Measurements from ENCODE around the gene RNF213.
"Not testable (repeated sequence)": the region's sequence is repeated elsewhere in the genome, so short reads cannot be mapped to it uniquely, and the experiment has no call there.

The RNF213 gene

DNA sequence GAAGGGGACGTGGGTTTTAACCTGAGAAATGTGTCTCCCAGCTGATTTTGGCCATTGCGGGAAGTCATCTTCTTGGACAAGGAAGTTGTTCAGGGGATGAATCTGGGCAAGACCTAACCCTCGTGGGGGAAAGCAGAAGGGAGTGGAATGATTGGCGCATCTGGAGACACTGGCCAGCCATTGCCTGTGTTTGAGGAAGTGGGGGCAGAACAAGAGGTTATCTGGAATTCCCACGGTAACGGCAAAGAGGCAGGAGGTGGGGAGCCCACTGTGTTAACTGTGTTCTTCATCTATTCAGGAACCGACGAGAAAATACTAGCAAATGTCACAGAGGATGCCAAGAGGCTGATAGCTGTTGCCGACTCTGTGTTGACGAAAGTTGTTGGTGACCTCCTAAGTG is 66.9 kb downstream of the RNF213 start:
- no peak for DNase-seq

DNA sequence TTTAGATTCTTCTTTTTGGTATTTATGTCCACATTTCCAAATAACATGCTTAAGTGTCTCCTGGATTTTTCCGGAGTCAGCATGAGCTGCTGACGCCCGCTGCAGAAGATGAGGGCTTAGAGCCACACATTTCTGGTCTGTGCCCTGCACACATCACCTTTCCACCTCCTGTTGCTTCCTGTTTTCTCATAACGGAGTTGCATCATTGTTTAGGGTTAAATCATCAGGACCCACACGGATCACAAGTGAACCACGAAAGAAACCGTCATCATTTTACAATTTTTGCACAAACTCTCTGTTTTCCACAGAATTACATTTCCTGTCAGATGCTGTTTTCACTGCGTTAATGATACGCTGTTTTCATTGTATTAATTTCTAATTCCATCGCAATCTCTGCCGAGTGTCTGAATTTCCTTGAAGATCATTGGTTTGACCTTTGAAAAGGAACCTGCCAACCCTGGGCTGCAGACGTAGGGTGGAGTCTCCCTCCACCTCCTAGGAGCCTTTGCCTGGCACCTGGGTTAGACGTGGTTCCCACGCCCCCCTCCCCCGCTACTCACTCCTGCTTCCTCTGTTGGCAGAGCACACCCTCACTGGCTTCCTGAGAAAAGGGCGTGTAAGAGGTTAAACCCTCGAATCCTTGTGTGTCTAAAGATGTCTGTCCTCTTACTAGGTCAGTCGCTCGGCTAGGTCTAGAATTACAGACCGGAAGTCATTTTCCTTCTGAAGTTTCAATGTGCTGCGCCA is 68.2 kb downstream of the RNF213 start:
- peak; percentile 34 for DNase-seq

- DNase-seq = not testable (repeated sequence)
These were observed 68.8 kb downstream of the RNF213 start for GRCh38 chr17:80329421-80329820.

DNA sequence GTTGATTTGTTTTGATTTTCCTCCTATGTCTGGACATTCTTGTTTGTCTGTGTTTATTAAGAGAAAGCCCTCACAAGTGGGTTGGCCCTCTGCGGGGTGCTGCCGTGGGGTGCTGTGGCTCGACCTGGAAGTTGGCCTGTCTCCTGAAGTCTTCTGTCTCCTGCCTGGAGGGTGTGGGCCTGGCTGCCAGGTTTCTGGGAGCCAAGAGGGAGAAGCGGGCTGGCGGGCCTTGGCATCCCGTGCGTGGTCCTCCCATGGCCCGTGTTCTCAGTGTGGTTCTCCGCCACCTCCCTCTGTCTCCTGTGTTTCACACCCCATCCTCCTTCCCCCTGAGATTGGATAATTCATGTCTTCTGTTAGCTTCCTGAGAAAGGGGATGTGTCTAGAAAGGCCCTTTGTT is 69.6 kb downstream of the RNF213 start:
- no peak for DNase-seq

DNA sequence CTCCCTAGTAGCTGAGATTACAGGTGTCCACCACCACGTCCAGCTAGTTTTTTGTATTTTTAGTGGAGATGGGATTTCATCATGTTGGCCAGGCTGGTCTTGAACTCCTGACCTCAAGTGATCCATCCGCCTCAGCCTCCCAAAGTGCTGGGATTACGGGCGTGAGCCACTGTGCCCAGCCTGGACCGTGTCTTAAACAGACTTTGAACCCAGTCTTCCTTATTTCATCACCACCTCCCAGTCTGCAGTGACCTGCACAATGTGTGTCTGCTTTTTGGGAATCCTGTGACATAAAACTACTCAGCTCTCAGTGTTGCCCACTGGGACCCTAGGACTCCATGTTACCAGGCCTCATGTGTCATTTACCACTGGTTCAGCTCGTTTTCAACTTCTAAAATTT is 70.3 kb downstream of the RNF213 start:
- not testable (repeated sequence) for DNase-seq

- no peak for DNase-seq
These were observed 71.2 kb downstream of the RNF213 start for GRCh38 chr17:80331820-80332219.

GRCh38 chr17:80337195-80337895 is 76.7 kb downstream of the RNF213 start:
- DNase-seq = no peak

GRCh38 chr17:80339118-80339517 is 78.5 kb downstream of the RNF213 start:
- DNase-seq = no peak

DNA sequence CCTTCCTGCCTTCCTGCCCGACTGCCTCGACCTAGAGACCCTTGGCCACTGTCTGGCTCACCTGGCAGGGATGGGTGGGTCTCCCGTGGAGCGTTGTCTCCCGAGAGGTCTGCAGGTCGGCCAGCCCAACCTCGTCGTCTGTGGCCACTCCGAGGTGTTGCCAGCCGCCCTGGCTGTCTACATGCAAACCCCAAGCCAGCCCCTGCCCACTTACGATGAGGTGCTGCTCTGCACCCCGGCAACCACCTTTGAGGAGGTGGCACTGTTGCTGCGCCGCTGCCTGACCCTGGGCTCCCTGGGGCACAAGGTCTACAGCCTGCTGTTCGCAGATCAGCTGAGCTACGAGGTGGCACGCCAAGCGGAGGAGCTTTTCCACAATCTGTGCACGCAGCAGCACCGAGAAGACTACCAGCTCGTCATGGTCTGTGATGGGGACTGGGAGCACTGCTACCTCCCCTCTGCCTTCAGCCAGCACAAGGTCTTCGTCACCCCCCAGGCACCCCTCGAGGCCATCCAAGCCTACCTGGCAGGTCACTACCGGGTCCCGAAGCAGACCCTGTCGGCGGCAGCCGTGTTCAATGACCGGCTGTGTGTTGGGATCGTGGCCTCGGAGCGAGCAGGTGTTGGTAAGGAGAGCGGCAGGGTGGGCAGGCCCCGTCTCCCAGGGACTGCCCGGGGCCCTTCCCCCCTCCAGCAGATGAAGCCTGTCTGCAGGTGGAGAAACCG is 79.2 kb downstream of the RNF213 start:
- DNase-seq = no peak

GRCh38 chr17:80345321-80345720 is 84.7 kb downstream of the RNF213 start:
- DNase-seq = no peak

DNA sequence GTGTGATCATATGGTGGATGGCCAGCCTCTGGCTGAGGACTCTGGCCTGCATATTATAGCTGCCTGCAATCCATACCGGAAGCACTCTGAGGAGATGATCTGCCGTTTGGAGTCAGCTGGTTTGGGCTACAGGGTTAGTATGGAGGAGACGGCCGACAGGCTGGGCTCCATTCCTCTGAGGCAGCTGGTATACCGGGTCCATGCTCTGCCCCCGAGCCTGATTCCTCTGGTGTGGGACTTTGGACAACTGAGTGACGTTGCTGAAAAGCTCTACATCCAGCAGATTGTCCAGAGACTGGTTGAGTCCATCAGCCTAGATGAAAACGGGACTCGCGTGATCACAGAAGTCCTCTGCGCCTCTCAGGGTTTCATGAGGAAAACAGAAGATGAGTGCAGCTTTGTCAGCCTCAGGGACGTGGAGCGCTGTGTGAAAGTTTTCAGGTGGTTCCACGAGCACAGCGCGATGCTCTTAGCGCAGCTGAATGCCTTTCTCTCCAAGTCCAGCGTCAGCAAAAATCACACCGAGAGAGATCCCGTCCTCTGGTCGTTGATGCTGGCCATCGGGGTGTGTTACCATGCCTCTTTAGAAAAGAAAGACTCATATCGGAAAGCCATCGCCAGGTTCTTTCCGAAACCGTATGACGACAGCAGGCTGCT is 85.3 kb downstream of the RNF213 start:
- no peak for DNase-seq

- no peak for DNase-seq
These were observed 86.0 kb downstream of the RNF213 start for GRCh38 chr17:80346498-80347275.

GRCh38 chr17:80347536-80347935 is 86.9 kb downstream of the RNF213 start:
- DNase-seq = no peak

- DNase-seq = no peak
These were observed 87.3 kb downstream of the RNF213 start for GRCh38 chr17:80347948-80348351.

DNA sequence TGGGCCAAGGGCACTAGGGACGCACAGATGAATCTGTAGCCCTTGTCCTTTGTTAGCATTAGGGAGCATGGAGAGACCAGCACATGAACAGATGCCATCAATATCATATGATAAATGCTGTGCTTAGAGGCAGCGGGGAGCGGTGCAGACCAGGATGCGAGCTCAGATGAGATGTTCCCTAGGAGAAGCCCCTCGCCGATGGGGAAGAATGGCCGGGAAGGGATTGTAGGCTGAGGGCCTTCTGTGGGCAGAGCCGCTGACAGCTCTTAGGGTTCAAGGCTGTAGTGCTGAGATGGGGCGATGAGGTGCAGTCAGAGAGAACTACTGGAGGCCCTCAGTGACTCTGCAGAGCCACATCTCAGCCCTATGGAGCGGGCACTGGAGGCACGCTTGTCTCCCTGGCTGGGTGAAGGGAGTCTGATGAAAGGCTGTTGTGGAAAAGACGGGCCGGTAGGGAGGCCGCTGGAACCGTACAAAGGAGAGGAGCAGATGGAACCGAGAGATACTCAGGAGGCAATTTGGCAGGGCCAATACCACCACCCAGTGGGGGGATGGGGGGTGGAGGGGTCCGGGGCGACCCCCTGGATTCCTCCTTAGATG is 88.0 kb downstream of the RNF213 start:
- DNase-seq = no peak

DNA sequence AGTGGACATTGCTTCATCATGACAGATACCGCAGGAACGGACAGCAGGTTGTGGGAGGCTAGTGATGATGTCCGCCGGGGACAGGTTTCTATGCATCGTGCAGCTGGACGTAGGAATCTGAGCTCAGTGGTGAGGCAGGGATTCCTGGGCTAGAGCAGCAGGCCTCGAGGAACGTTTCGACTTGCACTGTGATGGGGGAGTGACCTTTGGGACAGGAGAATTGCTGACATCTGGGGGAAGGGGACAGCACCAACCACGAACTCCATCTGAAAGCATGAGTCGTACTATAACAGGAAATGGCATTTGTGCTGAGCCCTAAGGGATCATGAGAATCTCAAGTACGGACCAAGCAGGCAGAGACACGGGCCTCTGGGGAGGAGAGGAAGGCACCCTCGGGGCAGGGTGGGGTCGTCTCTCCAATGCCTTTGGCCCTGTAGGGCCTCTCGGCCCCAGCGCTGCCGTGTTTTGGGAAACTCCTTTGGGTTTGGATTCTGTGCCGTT is 88.5 kb downstream of the RNF213 start:
- DNase-seq = no peak

- no peak for DNase-seq
These were observed 89.1 kb downstream of the RNF213 start for GRCh38 chr17:80349751-80350150.

- DNase-seq = no peak
These were observed 91.7 kb downstream of the RNF213 start for GRCh38 chr17:80352216-80352895.

GRCh38 chr17:80352991-80353665 is 92.5 kb downstream of the RNF213 start:
- DNase-seq = no peak

GRCh38 chr17:80353718-80354275 is 93.1 kb downstream of the RNF213 start:
- DNase-seq = no peak

All from activated CD4-positive, alpha-beta T cell treated with anti-CD3 and anti-CD28 coated beads, Interleukin-10, Interleukin-2, amounts not matched to agents 100 ng/mL and 50 ng/mL, durations not matched to agents 16 hours and 8 hours (primary cell).